ENCODE results near the gene RPAP3.

Gene RPAP3

DNA sequence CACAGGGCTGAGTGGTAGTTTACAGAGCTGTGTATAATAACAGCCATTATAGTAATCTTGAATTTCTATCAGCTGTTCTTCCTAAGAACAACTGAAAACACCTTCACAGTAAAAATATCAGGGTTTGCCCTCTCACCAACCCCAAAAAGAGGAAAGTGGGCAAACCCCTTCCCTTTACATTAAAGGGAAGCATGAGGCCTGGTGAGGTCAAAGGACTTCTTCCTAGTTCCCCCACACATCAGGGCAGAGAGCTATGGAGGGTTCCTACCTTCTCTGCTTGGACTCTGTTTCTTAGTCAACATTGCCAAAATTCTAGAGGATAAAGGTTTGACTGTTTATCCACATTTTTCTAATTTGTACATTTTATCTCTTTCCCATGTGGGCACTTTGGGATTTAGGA is 4.4 kb upstream of the RPAP3 start:
- DNase-seq (no peak), ATAC-seq (ENCODE audit: insufficient read depth, low read depth) (no peak)
- H3K4me2 ChIP-seq (ENCODE audit: insufficient read depth, low read length) = no peak overlapping the region
- no peak overlapping the region for H3K9ac ChIP-seq (ENCODE audit: low read depth, low read length)
- H3K27me3 ChIP-seq (ENCODE audit: insufficient read depth, low read length, poor library complexity) = no peaks in the 10 kb centered on the region
- H4K20me1 ChIP-seq (ENCODE audit: insufficient read depth, low read length) = no peaks in the 10 kb centered on the region
- H3K36me3 ChIP-seq (ENCODE audit: insufficient read depth, low read length) = no peaks in the 10 kb centered on the region
- H3K4me3 ChIP-seq (ENCODE audit: low read depth in 1 of 2, low read length in 2 of 2) = no peak overlapping the region
- H3K9me3 ChIP-seq (ENCODE audit: insufficient read depth, low read length, severe bottlenecking) = no peaks in the 10 kb centered on the region
- H3K4me1 ChIP-seq (ENCODE audit: insufficient read depth, low read length) = peaks cover 17% of the 10 kb centered on the region
- H2AFZ ChIP-seq (ENCODE audit: low read depth, low read length) = no peak overlapping the region
- TF ChIP-seq EZH2 (IDR thresholded peaks at IDR 0.05; ENCODE audit: borderline replicate concordance, low read depth, low read length, severe bottlenecking) (no peak), CTCF (IDR thresholded peaks at IDR 0.05; ENCODE audit: borderline replicate concordance, extremely low read depth, low read length, poor library complexity, severe bottlenecking) (no peak)
- no peak overlapping the region for H3K27ac ChIP-seq (ENCODE audit: low read length)
- H3K79me2 ChIP-seq (ENCODE audit: insufficient read depth, low read length) = peaks cover 21% of the 10 kb centered on the region

DNA sequence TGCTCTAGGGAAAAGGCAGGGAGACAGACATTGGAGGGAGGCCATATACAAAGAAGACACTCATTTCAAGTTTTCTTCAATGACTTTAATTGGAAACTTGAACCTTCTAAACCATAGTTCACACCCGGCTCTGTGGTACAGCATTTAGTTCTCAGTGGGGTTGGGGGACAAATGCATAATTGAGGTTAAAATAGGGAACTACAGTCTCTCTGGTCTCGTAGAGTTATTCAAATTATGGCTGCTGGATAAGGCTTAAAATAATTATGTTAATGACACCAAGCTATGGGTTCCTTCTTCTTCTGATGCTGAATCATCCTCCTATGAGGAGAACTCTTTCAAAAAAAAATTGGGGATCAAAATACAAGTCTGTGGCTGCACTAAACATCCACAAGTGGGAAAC is 3.8 kb upstream of the RPAP3 start:
- Histone ChIP-seq H3K4me3 (ENCODE audit: low read depth in 1 of 2, low read length in 2 of 2) (no peak overlapping the region), H4K20me1 (ENCODE audit: insufficient read depth, low read length) (no peaks in the 10 kb centered on the region; the same call in 1 of the 2 replicates)

DNA sequence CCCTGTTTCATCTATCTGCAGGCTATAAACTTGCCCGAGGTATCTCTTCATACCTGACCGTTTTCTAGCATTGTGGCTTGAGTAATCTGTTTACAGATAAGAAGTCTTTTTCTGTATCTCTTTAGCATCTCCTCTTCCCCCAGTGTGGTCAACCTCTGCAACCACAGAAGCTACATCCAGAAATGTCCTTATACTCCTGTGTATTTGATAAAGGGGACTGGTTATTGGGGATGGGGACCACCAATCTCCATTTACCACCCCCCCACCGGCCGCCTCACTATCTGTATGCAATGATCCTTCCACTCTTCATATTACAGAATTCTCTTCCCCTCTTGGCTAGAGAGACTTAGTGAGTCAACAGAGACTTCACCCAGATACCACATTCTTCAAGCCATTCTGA is 3.4 kb upstream of the RPAP3 start:
- Histone ChIP-seq H3K79me2 (ENCODE audit: insufficient read depth, low read length) (peaks cover 30% of the 10 kb centered on the region), H3K4me2 (ENCODE audit: insufficient read depth, low read length) (no peak overlapping the region), H4K20me1 (ENCODE audit: insufficient read depth, low read length) (no peaks in the 10 kb centered on the region; the same call in 1 of the 2 replicates), H2AFZ (ENCODE audit: low read depth, low read length) (no peak overlapping the region), H3K36me3 (ENCODE audit: insufficient read depth, low read length) (no peaks in the 10 kb centered on the region), H3K4me1 (ENCODE audit: insufficient read depth, low read length) (peaks cover 25% of the 10 kb centered on the region), H3K9ac (ENCODE audit: low read depth, low read length) (no peak overlapping the region), H3K4me3 (ENCODE audit: low read depth in 1 of 2, low read length in 2 of 2) (no peak overlapping the region), H3K9me3 (ENCODE audit: insufficient read depth, low read length, severe bottlenecking) (no peaks in the 10 kb centered on the region), H3K27me3 (ENCODE audit: insufficient read depth, low read length, poor library complexity) (no peaks in the 10 kb centered on the region), H3K27ac (ENCODE audit: low read length) (no peak overlapping the region)
- TF ChIP-seq EZH2 (IDR thresholded peaks at IDR 0.05; ENCODE audit: borderline replicate concordance, low read depth, low read length, severe bottlenecking) (no peak), CTCF (IDR thresholded peaks at IDR 0.05; ENCODE audit: borderline replicate concordance, extremely low read depth, low read length, poor library complexity, severe bottlenecking) (no peak)
- no peak for ATAC-seq (ENCODE audit: insufficient read depth, low read depth)
- DNase-seq = no peak

More for the DNA sequence above, 3.8 kb upstream of the RPAP3 start:
- Histone ChIP-seq H3K9ac (ENCODE audit: low read depth, low read length) (no peak overlapping the region), H3K27ac (ENCODE audit: low read length) (no peak overlapping the region), H3K4me1 (ENCODE audit: insufficient read depth, low read length) (peaks cover 22% of the 10 kb centered on the region), H3K27me3 (ENCODE audit: insufficient read depth, low read length, poor library complexity) (no peaks in the 10 kb centered on the region), H2AFZ (ENCODE audit: low read depth, low read length) (no peak overlapping the region), H3K36me3 (ENCODE audit: insufficient read depth, low read length) (no peaks in the 10 kb centered on the region), H3K79me2 (ENCODE audit: insufficient read depth, low read length) (peaks cover 27% of the 10 kb centered on the region), H3K4me2 (ENCODE audit: insufficient read depth, low read length) (no peak overlapping the region), H3K9me3 (ENCODE audit: insufficient read depth, low read length, severe bottlenecking) (no peaks in the 10 kb centered on the region)
- no peak for DNase-seq
- TF ChIP-seq EZH2 (IDR thresholded peaks at IDR 0.05; ENCODE audit: borderline replicate concordance, low read depth, low read length, severe bottlenecking) = no peak
- no peak for TF ChIP-seq CTCF (IDR thresholded peaks at IDR 0.05; ENCODE audit: borderline replicate concordance, extremely low read depth, low read length, poor library complexity, severe bottlenecking)
- ATAC-seq (ENCODE audit: insufficient read depth, low read depth) = no peak
